B cell (primary cell): ENCODE measurements around the gene CCDC14. TPM values are rescaled to one million over a fixed set of nuclear protein-coding genes. Genes with fewer than 3 reads are reported as not detected.
A peak's percentile ranks its signal among the peaks of the same experiment; 100 is the strongest.
"Not testable (repeated sequence)": the region's sequence is repeated elsewhere in the genome, so short reads cannot be mapped to it uniquely, and the experiment has no call there.

ENCODE experiments used
- ATAC-seq: fragments of 200-7000 bp; cut with Tn5 transposase; one replicate; pipeline ENCODE4 v1.10.0; 2021; ENCODE audit warnings: low read depth, mild to moderate bottlenecking, moderate number of reproducible peaks, moderate library complexity
- CTCF ChIA-PET: fragments of 350-600 bp; sonication (Branson Sonifier 250); formaldehyde crosslinking; loops from one replicate; lab custom pipeline; 2021; ENCODE audit warnings: antibody characterized with exemption, inconsistent platforms; lab: Charles Lee
- POLR2A ChIA-PET: fragments of 350-600 bp; sonication (Branson Sonifier 250); formaldehyde crosslinking; loops from one replicate; lab custom pipeline; 2021; ENCODE audit warnings: antibody characterized with exemption; lab: Charles Lee
- DNase-seq: peaks from one replicate; pipeline ENCODE4 v3.0.0; 2013
- H2AFZ ChIP-seq: 2 replicates; pipeline ENCODE4 v1.6.1; 2012; ENCODE audit warnings: mild to moderate bottlenecking, low read depth, low read length; ENCODE audit not compliant: insufficient read depth, poor library complexity, severe bottlenecking
- H3K27ac ChIP-seq, 2 donors: 1 replicate in 1 of 2; 2 replicates in 1 of 2; pipeline ENCODE4 v1.5.1; 2012 to 2013; ENCODE audit warnings: low read length in 2 of 2, mild to moderate bottlenecking in 2 of 2, moderate library complexity in 1 of 2
- H3K27me3 ChIP-seq, 4 experiments: fragments of 200-600 bp in 1 of 4; sonication (generic) in 1 of 4; replicated peaks in 1 of 4; 1 replicate in 2 of 4; 2 replicates in 2 of 4; pipeline versions ENCODE4 v1.6.1 to v1.7.0; 2013 to 2016; ENCODE audit warnings: low read length in 3 of 4, mild to moderate bottlenecking in 2 of 4, mixed read lengths in 1 of 4, moderate library complexity in 1 of 4; ENCODE audit not compliant: insufficient read depth in 4 of 4, control insufficient read depth in 3 of 4; ENCODE audit errors: control extremely low read depth in 1 of 4
- H3K36me3 ChIP-seq, 2 experiments: replicated peaks in 1 of 2; 1 replicate in 1 of 2; 2 replicates in 1 of 2; pipeline versions ENCODE4 v1.6.1 to v1.7.1; 2013; ENCODE audit warnings: low read length in 1 of 2; ENCODE audit not compliant: insufficient read depth in 2 of 2, control insufficient read depth in 1 of 2; ENCODE audit errors: control extremely low read depth in 1 of 2, extremely low read depth in 1 of 2
- H3K4me1 ChIP-seq, 2 donors: fragments of 200-600 bp in 1 of 2; sonication (generic) in 1 of 2; 1 replicate in 1 of 2; 2 replicates in 1 of 2; pipeline versions ENCODE4 v1.5.1 to v1.6.1; 2013 to 2017; ENCODE audit warnings: low read length in 2 of 2; ENCODE audit not compliant: control insufficient read depth in 2 of 2, insufficient read depth in 2 of 2
- H3K4me2 ChIP-seq: replicated peaks from 2 replicates; pipeline ENCODE3; 2012; ENCODE audit warnings: mild to moderate bottlenecking, low read depth, low read length; ENCODE audit not compliant: poor library complexity, severe bottlenecking
- H3K4me3 ChIP-seq, 5 experiments: fragments of 200-600 bp in 1 of 5; sonication (generic) in 1 of 5; 1 replicate in 3 of 5; 2 replicates in 2 of 5; pipeline versions ENCODE4 v1.5.1 to v1.7.0; 2011 to 2016; ENCODE audit warnings: low read length in 4 of 5, mild to moderate bottlenecking in 4 of 5, low read depth in 2 of 5, control low read depth in 1 of 5, moderate library complexity in 1 of 5; ENCODE audit not compliant: insufficient read depth in 1 of 5; ENCODE audit errors: control extremely low read depth in 1 of 5, extremely low read depth in 1 of 5
- H3K79me2 ChIP-seq: fragments of 200-600 bp; sonication (generic); one replicate; pipeline ENCODE4 v1.6.0; 2016; ENCODE audit warnings: low read length; ENCODE audit not compliant: control insufficient read depth, insufficient read depth
- H3K9ac ChIP-seq: fragments of 200-600 bp; sonication (generic); 2 replicates; pipeline ENCODE4 v1.6.1; 2017; ENCODE audit warnings: mild to moderate bottlenecking, low read length, moderate library complexity
- H3K9me3 ChIP-seq, 3 donors: one replicate each; pipeline versions ENCODE4 v1.6.1 to v1.7.1; 2013; ENCODE audit warnings: low read length in 2 of 3; ENCODE audit not compliant: control insufficient read depth in 2 of 3, insufficient read depth in 1 of 3; ENCODE audit errors: control extremely low read depth in 1 of 3
- H4K20me1 ChIP-seq: 2 replicates; pipeline ENCODE4 v1.6.0; 2012; ENCODE audit warnings: mild to moderate bottlenecking, low read length; ENCODE audit not compliant: insufficient read depth, control insufficient read depth, poor library complexity, severe bottlenecking
- H3K27ac Mint-ChIP-seq: one replicate; pipeline ENCODE4 v1.8.0; 2021; ENCODE audit warnings: mixed read lengths
- H3K27me3 Mint-ChIP-seq: one replicate; pipeline ENCODE4 v1.8.0; 2021; ENCODE audit warnings: mixed read lengths
- H3K4me1 Mint-ChIP-seq: one replicate; pipeline ENCODE4 v1.8.0; 2021; ENCODE audit warnings: mixed read lengths
- H3K4me3 Mint-ChIP-seq: one replicate; pipeline ENCODE4 v1.8.0; 2021; ENCODE audit warnings: mixed read lengths
- H3K9me3 Mint-ChIP-seq: one replicate; pipeline ENCODE4 v1.8.0; 2022; ENCODE audit warnings: mixed read lengths; ENCODE audit not compliant: insufficient read depth
- CTCF ChIP-seq: fragments of 200-600 bp; IDR thresholded peaks from one replicate; pipeline ENCODE4 v1.8.0; 2022; ENCODE audit warnings: antibody characterized with exemption, mild to moderate bottlenecking
- EZH2 ChIP-seq: IDR thresholded peaks from 2 replicates; pipeline ENCODE4 v1.6.1; 2012; ENCODE audit warnings: borderline replicate concordance, low read depth, mild to moderate bottlenecking, moderate library complexity, low read length; ENCODE audit not compliant: insufficient read depth, poor library complexity, severe bottlenecking
- WGBS: methylation state at CpG from one replicate; pipeline ENCODE4 v1.1.5; 2013; ENCODE audit warnings: missing lambda C conversion rate; ENCODE audit not compliant: insufficient coverage; 5-methylcytosine and 5-hydroxymethylcytosine counted together
- intact Hi-C: fragments of 100-400 bp; cut with micrococcal nuclease; formaldehyde crosslinking; loops from one replicate; pipeline ENCODE4 v1.10.0; 2022
- polyA plus RNA-seq: library from polyadenylated mRNA; depleted of rRNA; stranded (reverse); fragments of >200 nt; gene quantifications from 2 replicates; pipeline ENCODE4 v1.2.3, GENCODE V29; 2012
- total RNA-seq, 2 donors: library from RNA; stranded (reverse); fragments of 120-200 nt in 1 of 2; gene quantifications; 1 replicate in 1 of 2; 2 replicates in 1 of 2; pipeline versions ENCODE4 v1.2.3 to v1.2.4, GENCODE V29; 2013 to 2022

Gene CCDC14
- total and polyA plus RNA-seq, 2 donors (not counting 1 experiment from before 2014, with no cell fraction given): 35.3 to 54.2 TPM

GRCh38 chr3:123980539-123980938 is 19.5 kb upstream of the CCDC14 start:
- Histone ChIP-seq H3K4me1 (peaks cover 0 to 4% of the 10 kb centered on the region in 2 donors), H3K27ac (no peak overlapping the region), H3K79me2 (no peaks in the 10 kb centered on the region), H3K4me2 (no peak overlapping the region), H4K20me1 (no peaks in the 10 kb centered on the region), H3K27me3 (peaks cover 0 to 10% (median 8%) of the 10 kb centered on the region in 4 experiments), H3K4me3 (no peak overlapping the region), H2AFZ (peak overlapping the region; percentile 19), H3K36me3 (no peaks in the 10 kb centered on the region), H3K9ac (no peak overlapping the region), H3K9me3 (no peaks in the 10 kb centered on the region)
- Mint-ChIP-seq H3K9me3 (no peaks in the 10 kb centered on the region), H3K4me1 (peaks cover 4% of the 10 kb centered on the region), H3K27ac (no peak overlapping the region), H3K4me3 (no peak overlapping the region), H3K27me3 (peaks cover 49% of the 10 kb centered on the region)
- WGBS: 60% methylated on average over 1 of the region's 4 CpGs
- ChIA-PET CTCF (interaction anchor here (0.7 to 2.6 kb wide), 6 partner anchors 8 to 787 kb away, joined by 3 to 6 read pairs (median 4); no protein-coding TSS in a partner anchor), POLR2A (no interaction called here)
- TF ChIP-seq EZH2 (no peak), CTCF (no peak)
- no peak for ATAC-seq
- intact Hi-C loops: no loop called here
- DNase-seq: no peak

- H3K79me2 ChIP-seq, H4K20me1 ChIP-seq, intact Hi-C loops, POLR2A ChIA-PET, H3K4me1 ChIP-seq, H3K27ac ChIP-seq, H3K9me3 ChIP-seq, H3K4me1 Mint-ChIP-seq, H3K9me3 Mint-ChIP-seq, H3K36me3 ChIP-seq, H3K27me3 ChIP-seq, H3K9ac ChIP-seq, H3K4me3 ChIP-seq, H3K4me3 Mint-ChIP-seq, H3K27ac Mint-ChIP-seq: not testable (repeated sequence)
- DNase-seq: peak; percentile 46
- CTCF ChIA-PET: interaction anchor here (0.7 to 2.6 kb wide), 6 partner anchors 9 to 787 kb away, joined by 3 to 6 read pairs (median 4); no protein-coding TSS in a partner anchor
- TF ChIP-seq CTCF: peak; percentile 81
- peaks cover 49% of the 10 kb centered on the region for H3K27me3 Mint-ChIP-seq
- peak; percentile 78 for ATAC-seq
- Histone ChIP-seq H2AFZ (peak overlapping the region; percentile 19), H3K4me2 (peak overlapping the region; percentile 42)
- 17% methylated on average over 22 of the region's 29 CpGs for WGBS
These were observed 18.8 kb upstream of the CCDC14 start for GRCh38 chr3:123979525-123980501.

- DNase-seq, H3K4me3 ChIP-seq, H2AFZ ChIP-seq, POLR2A ChIA-PET, H3K27ac Mint-ChIP-seq, H4K20me1 ChIP-seq, H3K9me3 Mint-ChIP-seq, H3K4me1 Mint-ChIP-seq, H3K27ac ChIP-seq, H3K4me2 ChIP-seq, H3K9me3 ChIP-seq, ATAC-seq, CTCF ChIA-PET, H3K4me1 ChIP-seq, intact Hi-C loops, H3K4me3 Mint-ChIP-seq, H3K36me3 ChIP-seq, H3K9ac ChIP-seq, H3K79me2 ChIP-seq: not testable (repeated sequence)
- peaks cover 0 to 10% (median 5%) of the 10 kb centered on the region in 4 experiments for H3K27me3 ChIP-seq
- WGBS: no CpG with 5 or more reads among the region's 7 CpGs
- H3K27me3 Mint-ChIP-seq: peaks cover 44% of the 10 kb centered on the region
These were observed 15.9 kb upstream of the CCDC14 start for GRCh38 chr3:123976904-123977303.
